ENCODE measurements around the gene SPATA9. TPM values are rescaled to one million over a fixed set of nuclear protein-coding genes. Genes with fewer than 3 reads are reported as not detected.

SPATA9 gene
- total and polyA plus RNA-seq, 2 of the 13 experiments (the other 11 are each of a cell fraction or from before 2014, with no cell fraction given) = not detected

DNA sequence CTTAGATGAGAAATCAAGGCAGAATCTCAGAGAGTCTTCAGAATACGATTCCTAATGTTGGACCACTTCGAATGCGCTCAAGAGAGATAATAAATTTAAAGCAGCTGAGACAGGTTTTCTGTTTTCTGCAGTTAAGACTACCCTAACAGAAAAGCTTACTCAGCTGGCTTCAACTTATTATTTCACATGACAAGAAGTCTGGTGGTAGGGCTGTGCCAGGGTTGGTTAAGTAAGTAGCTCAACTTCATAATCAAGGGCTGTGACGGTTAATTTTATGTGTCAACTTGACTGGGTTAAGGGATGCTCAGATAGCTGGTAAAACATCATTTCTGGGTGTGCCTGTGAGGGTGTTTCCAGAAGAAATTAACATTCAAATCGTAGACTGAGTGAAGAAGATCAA is 59.1 kb downstream of the SPATA9 start:
- in situ Hi-C loops (cut with HindIII; ENCODE audit: extremely low pct_ligation_motif_present, low pct_unique_long_range_greater_than_20kb) (no loop called here), intact Hi-C loops (cut with micrococcal nuclease; ENCODE audit: unreplicated experiment) (no loop called here)
- BruUV-seq (replicated peaks) = no TSS peak
- DNase-seq (ENCODE audit: low spot score) = no peak
- H3K27ac ChIP-seq (ENCODE audit: extremely low read length, insufficient read depth, low read length) = no peak overlapping the region
- H3K9me3 ChIP-seq (ENCODE audit: low read length) = no peaks in the 10 kb centered on the region
- H3K4me3 ChIP-seq (replicated peaks in 1 of 3; ENCODE audit: insufficient read depth in 1 of 3, low read depth in 2 of 3, low read length in 3 of 3) = no peak overlapping the region
- peaks cover 25% of the 10 kb centered on the region for H3K4me1 ChIP-seq (ENCODE audit: insufficient read depth, low read length)
- FAIRE-seq = no peak
- H3K9ac ChIP-seq (ENCODE audit: insufficient read depth, low read depth, low read length) = no peak overlapping the region
- H4K20me1 ChIP-seq (ENCODE audit: insufficient read depth, low read length) = no peaks in the 10 kb centered on the region
- no peaks in the 10 kb centered on the region for H3K79me2 ChIP-seq (ENCODE audit: insufficient read depth, low read length)
- POLR2A ChIA-PET = interaction anchor here (1.1 kb wide), 1 partner anchor 23 kb away, joined by 4 read pairs; the partner anchor contains the start of gene RFESD
- H3K36me3 ChIP-seq (replicated peaks in 1 of 2; ENCODE audit: control insufficient read depth in 1 of 2, insufficient read depth in 2 of 2, low read length in 2 of 2) = no peaks in the 10 kb centered on the region
- no peak overlapping the region for H3K4me2 ChIP-seq (ENCODE audit: low read depth, low read length)
- H2AFZ ChIP-seq (ENCODE audit: low read length) = no peak overlapping the region
- 41% methylated on average over 5 of the region's 5 CpGs for WGBS (ENCODE audit: low lambda C conversion rate)
- H3K27me3 ChIP-seq (ENCODE audit: control insufficient read depth in 1 of 2, insufficient read depth in 2 of 2, low read length in 2 of 2) = peaks cover 7 to 50% of the 10 kb centered on the region in 2 experiments
- CTCF ChIA-PET (ENCODE audit: low intra/inter-chr PET ratio, low total read pairs) = no interaction called here
- ATAC-seq = no peak
- TF ChIP-seq, protein P1, sequence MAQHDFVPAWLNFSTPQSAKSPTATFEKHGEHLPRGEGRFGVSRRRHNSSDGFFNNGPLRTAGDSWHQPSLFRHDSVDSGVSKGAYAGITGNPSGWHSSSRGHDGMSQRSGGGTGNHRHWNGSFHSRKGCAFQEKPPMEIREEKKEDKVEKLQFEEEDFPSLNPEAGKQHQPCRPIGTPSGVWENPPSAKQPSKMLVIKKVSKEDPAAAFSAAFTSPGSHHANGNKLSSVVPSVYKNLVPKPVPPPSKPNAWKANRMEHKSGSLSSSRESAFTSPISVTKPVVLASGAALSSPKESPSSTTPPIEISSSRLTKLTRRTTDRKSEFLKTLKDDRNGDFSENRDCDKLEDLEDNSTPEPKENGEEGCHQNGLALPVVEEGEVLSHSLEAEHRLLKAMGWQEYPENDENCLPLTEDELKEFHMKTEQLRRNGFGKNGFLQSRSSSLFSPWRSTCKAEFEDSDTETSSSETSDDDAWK (CRISPR knock-in tag; IDR thresholded peaks at IDR 0.05) = no peak
- no peak for TF ChIP-seq SMAD3 (CRISPR knock-in tag; IDR thresholded peaks at IDR 0.05)
- TF ChIP-seq PLRG1 (conservative IDR thresholded peaks at IDR 0.05) = no peak
- no peak for TF ChIP-seq NFKBIZ (CRISPR knock-in tag; IDR thresholded peaks at IDR 0.05)
- no peak for TF ChIP-seq CBX5 (CRISPR knock-in tag; IDR thresholded peaks at IDR 0.05; ENCODE audit: borderline replicate concordance)
- TF ChIP-seq, protein P2, sequence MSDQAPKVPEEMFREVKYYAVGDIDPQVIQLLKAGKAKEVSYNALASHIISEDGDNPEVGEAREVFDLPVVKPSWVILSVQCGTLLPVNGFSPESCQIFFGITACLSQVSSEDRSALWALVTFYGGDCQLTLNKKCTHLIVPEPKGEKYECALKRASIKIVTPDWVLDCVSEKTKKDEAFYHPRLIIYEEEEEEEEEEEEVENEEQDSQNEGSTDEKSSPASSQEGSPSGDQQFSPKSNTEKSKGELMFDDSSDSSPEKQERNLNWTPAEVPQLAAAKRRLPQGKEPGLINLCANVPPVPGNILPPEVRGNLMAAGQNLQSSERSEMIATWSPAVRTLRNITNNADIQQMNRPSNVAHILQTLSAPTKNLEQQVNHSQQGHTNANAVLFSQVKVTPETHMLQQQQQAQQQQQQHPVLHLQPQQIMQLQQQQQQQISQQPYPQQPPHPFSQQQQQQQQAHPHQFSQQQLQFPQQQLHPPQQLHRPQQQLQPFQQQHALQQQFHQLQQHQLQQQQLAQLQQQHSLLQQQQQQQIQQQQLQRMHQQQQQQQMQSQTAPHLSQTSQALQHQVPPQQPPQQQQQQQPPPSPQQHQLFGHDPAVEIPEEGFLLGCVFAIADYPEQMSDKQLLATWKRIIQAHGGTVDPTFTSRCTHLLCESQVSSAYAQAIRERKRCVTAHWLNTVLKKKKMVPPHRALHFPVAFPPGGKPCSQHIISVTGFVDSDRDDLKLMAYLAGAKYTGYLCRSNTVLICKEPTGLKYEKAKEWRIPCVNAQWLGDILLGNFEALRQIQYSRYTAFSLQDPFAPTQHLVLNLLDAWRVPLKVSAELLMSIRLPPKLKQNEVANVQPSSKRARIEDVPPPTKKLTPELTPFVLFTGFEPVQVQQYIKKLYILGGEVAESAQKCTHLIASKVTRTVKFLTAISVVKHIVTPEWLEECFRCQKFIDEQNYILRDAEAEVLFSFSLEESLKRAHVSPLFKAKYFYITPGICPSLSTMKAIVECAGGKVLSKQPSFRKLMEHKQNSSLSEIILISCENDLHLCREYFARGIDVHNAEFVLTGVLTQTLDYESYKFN (CRISPR knock-in tag; conservative IDR thresholded peaks at IDR 0.05) = no peak
- no peak for TF ChIP-seq ZNF556 (CRISPR knock-in tag; IDR thresholded peaks at IDR 0.05; ENCODE audit: borderline replicate concordance)
- no peak for TF ChIP-seq TCF12 (IDR thresholded peaks at IDR 0.05)
- no peak for TF ChIP-seq TCF12 (CRISPR knock-in tag; IDR thresholded peaks at IDR 0.05)
- no peak for TF ChIP-seq ZNF354B (CRISPR knock-in tag; IDR thresholded peaks at IDR 0.05)
- no peak for TF ChIP-seq ZNF138 (CRISPR knock-in tag; IDR thresholded peaks at IDR 0.05; ENCODE audit: low read depth)
- TF ChIP-seq, protein P3, sequence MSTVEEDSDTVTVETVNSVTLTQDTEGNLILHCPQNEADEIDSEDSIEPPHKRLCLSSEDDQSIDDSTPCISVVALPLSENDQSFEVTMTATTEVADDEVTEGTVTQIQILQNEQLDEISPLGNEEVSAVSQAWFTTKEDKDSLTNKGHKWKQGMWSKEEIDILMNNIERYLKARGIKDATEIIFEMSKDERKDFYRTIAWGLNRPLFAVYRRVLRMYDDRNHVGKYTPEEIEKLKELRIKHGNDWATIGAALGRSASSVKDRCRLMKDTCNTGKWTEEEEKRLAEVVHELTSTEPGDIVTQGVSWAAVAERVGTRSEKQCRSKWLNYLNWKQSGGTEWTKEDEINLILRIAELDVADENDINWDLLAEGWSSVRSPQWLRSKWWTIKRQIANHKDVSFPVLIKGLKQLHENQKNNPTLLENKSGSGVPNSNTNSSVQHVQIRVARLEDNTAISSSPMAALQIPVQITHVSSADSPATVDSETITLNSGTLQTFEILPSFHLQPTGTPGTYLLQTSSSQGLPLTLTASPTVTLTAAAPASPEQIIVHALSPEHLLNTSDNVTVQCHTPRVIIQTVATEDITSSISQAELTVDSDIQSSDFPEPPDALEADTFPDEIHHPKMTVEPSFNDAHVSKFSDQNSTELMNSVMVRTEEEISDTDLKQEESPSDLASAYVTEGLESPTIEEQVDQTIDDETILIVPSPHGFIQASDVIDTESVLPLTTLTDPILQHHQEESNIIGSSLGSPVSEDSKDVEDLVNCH (CRISPR knock-in tag; IDR thresholded peaks at IDR 0.05) = no peak
- TF ChIP-seq, protein P4, sequence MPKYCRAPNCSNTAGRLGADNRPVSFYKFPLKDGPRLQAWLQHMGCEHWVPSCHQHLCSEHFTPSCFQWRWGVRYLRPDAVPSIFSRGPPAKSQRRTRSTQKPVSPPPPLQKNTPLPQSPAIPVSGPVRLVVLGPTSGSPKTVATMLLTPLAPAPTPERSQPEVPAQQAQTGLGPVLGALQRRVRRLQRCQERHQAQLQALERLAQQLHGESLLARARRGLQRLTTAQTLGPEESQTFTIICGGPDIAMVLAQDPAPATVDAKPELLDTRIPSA (CRISPR knock-in tag; IDR thresholded peaks at IDR 0.05; ENCODE audit: borderline replicate concordance) = no peak
- no peak for TF ChIP-seq RARG (CRISPR knock-in tag; IDR thresholded peaks at IDR 0.05; ENCODE audit: low read depth)
- no peak for TF ChIP-seq ZNF598 (CRISPR knock-in tag; IDR thresholded peaks at IDR 0.05; ENCODE audit: borderline replicate concordance)
- TF ChIP-seq ZFP90 (CRISPR knock-in tag; IDR thresholded peaks at IDR 0.05; ENCODE audit: borderline replicate concordance) = no peak
